Endothelial cell of umbilical vein (primary cell): ENCODE results near the gene IGFBP2. TPM values are rescaled to one million over a fixed set of nuclear protein-coding genes. Genes with fewer than 3 reads are reported as not detected.
A peak's percentile ranks its signal among the peaks of the same experiment; 100 is the strongest.

Experiments used
- BruUV-seq: library from RNA; stranded (reverse); fragments of 400-500 nt; replicated peaks from 2 replicates; lab custom pipeline; 2021; lab: Mats Ljungman, UMichigan
- CTCF ChIA-PET: fragments of 300-600, 350-600 bp; sonication (Branson Sonifier 250); formaldehyde crosslinking; loops from one replicate; lab custom pipeline; 2021; ENCODE audit warnings: antibody characterized with exemption, inconsistent platforms; lab: Charles Lee
- POLR2A ChIA-PET: fragments of 300-600, 350-600 bp; sonication (Branson Sonifier 250); formaldehyde crosslinking; loops from one replicate; lab custom pipeline; 2021; ENCODE audit warnings: antibody characterized with exemption, inconsistent platforms; lab: Charles Lee
- DNase-seq: peaks from one replicate; pipeline ENCODE4 v3.0.0-alpha.2; 2011; ENCODE audit warnings: low read depth, low spot score
- FAIRE-seq: peaks from 2 replicates; lab custom pipeline; 2011; peaks lifted over from hg19 to GRCh38; lab: Jason Lieb, UNC
- H2AFZ ChIP-seq: 2 replicates; pipeline ENCODE4 v1.6.0; 2012; ENCODE audit warnings: low read depth, low read length, control low read depth, inconsistent platforms
- H3K27ac ChIP-seq: 2 replicates; pipeline ENCODE4 v1.5.1; 2011; ENCODE audit warnings: low read depth, mild to moderate bottlenecking, control low read depth, low read length, moderate library complexity; ENCODE audit not compliant: insufficient read depth
- H3K27me3 ChIP-seq, 2 experiments: 2 replicates each; pipeline versions ENCODE4 v1.6.0 to v1.6.1; 2011; ENCODE audit warnings: low read length in 2 of 2, mixed read lengths in 1 of 2; ENCODE audit not compliant: control insufficient read depth in 2 of 2, insufficient read depth in 2 of 2
- H3K36me3 ChIP-seq, 2 experiments: 2 replicates in 1 of 2; 3 replicates in 1 of 2; pipeline ENCODE4 v1.5.1; 2011; ENCODE audit warnings: low read length in 2 of 2, mild to moderate bottlenecking in 1 of 2, moderate library complexity in 1 of 2; ENCODE audit not compliant: control insufficient read depth in 2 of 2, insufficient read depth in 2 of 2; ENCODE audit errors: extremely low read depth in 1 of 2
- H3K4me1 ChIP-seq: 3 replicates; pipeline ENCODE4 v1.5.1; 2011; ENCODE audit warnings: mild to moderate bottlenecking, low read length; ENCODE audit not compliant: control insufficient read depth, insufficient read depth; ENCODE audit errors: extremely low read depth
- H3K4me2 ChIP-seq: 2 replicates; pipeline ENCODE4 v1.6.1; 2011; ENCODE audit warnings: low read length, control low read depth, mixed read lengths; ENCODE audit not compliant: insufficient read depth
- H3K4me3 ChIP-seq, 3 experiments: fragments of 200-600 bp in 1 of 3; sonication (generic), shearing (Covaris generic) in 1 of 3; replicated peaks in 1 of 3; 2 replicates each; pipeline ENCODE4 v1.5.1; 2011 to 2016; ENCODE audit warnings: control low read depth in 3 of 3, low read length in 3 of 3, mild to moderate bottlenecking in 2 of 3, inconsistent platforms in 1 of 3, low read depth in 1 of 3, moderate library complexity in 1 of 3; ENCODE audit not compliant: insufficient read depth in 1 of 3
- H3K79me2 ChIP-seq: 2 replicates; pipeline ENCODE4 v1.6.0; 2012; ENCODE audit warnings: low read length, inconsistent platforms; ENCODE audit not compliant: control insufficient read depth, insufficient read depth
- H3K9ac ChIP-seq: replicated peaks from 2 replicates; pipeline ENCODE3; 2011; ENCODE audit warnings: low read length, control low read depth; ENCODE audit not compliant: insufficient read depth; ENCODE audit errors: extremely low read depth
- H3K9me1 ChIP-seq: replicated peaks from 3 replicates; pipeline ENCODE4 v1.6.0; 2011; ENCODE audit warnings: mild to moderate bottlenecking, low read length; ENCODE audit not compliant: control insufficient read depth, insufficient read depth; ENCODE audit errors: extremely low read depth
- H3K9me3 ChIP-seq: replicated peaks from 2 replicates; pipeline ENCODE4 v1.5.1; 2012; ENCODE audit warnings: low read length, inconsistent platforms; ENCODE audit not compliant: control insufficient read depth, insufficient read depth
- H4K20me1 ChIP-seq: replicated peaks from 2 replicates; pipeline ENCODE3; 2011; ENCODE audit warnings: mild to moderate bottlenecking, low read length; ENCODE audit not compliant: control insufficient read depth, insufficient read depth; ENCODE audit errors: extremely low read depth
- CTCF ChIP-seq, 2 donors: IDR thresholded peaks; 1 replicate in 1 of 2; 2 replicates in 1 of 2; pipeline ENCODE4 v1.5.1; 2011; ENCODE audit warnings: low read length in 2 of 2, mild to moderate bottlenecking in 2 of 2, moderate library complexity in 2 of 2, control low read depth in 1 of 2, inconsistent platforms in 1 of 2, low read depth in 1 of 2; ENCODE audit not compliant: insufficient read depth in 1 of 2; ENCODE audit errors: extremely low read depth in 1 of 2
- FOS ChIP-seq: IDR thresholded peaks from 2 replicates; pipeline ENCODE4 v1.6.1; 2011; ENCODE audit warnings: mild to moderate bottlenecking, low read length, moderate library complexity, borderline replicate concordance; ENCODE audit not compliant: insufficient read depth
- GATA2 ChIP-seq: IDR thresholded peaks from 2 replicates; pipeline ENCODE4 v1.7.0; 2011; ENCODE audit warnings: low read depth, mild to moderate bottlenecking, moderate library complexity, mixed read lengths, low read length; ENCODE audit not compliant: insufficient read length, insufficient read depth
- JUN ChIP-seq: IDR thresholded peaks from 2 replicates; pipeline ENCODE4 v1.6.1; 2011; ENCODE audit warnings: borderline replicate concordance, low read depth; ENCODE audit not compliant: insufficient read length, insufficient read depth
- MAX ChIP-seq: IDR thresholded peaks from 2 replicates; pipeline ENCODE4 v1.6.1; 2011; ENCODE audit not compliant: insufficient read depth, insufficient read length
- MYC ChIP-seq: IDR thresholded peaks from one replicate; pipeline ENCODE4 v1.6.1; 2011; ENCODE audit warnings: mild to moderate bottlenecking, low read depth, low read length
- POLR2AphosphoS5 ChIP-seq: IDR thresholded peaks from 2 replicates; pipeline ENCODE4 v1.6.1; 2012; ENCODE audit warnings: low read depth, mild to moderate bottlenecking, control low read depth, low read length, moderate library complexity; ENCODE audit not compliant: insufficient read depth
- dilution Hi-C: fragments of 300-500 bp; cut with MboI; formaldehyde crosslinking; loops from one replicate; pipeline ENCODE4 v1.15.0; 2019; ENCODE audit warnings: low sequenced_read_pairs; ENCODE audit not compliant: extremely low pct_ligation_motif_present
- intact Hi-C: fragments of 100-400 bp; cut with micrococcal nuclease; formaldehyde crosslinking; loops from one replicate; pipeline ENCODE4 v1.10.0; 2022
- polyA plus RNA-seq, 4 experiments: library from polyadenylated mRNA; depleted of rRNA in 3 of 4; stranded (reverse) in 3 of 4; unstranded in 1 of 4; fragments of >200 nt; gene quantifications; 2 replicates each; pipeline versions ENCODE4 v1.2.1 to v1.2.3, GENCODE V29; 2011 to 2012; ENCODE audit warnings: missing spikeins in 1 of 4
- total RNA-seq: library from RNA; stranded (reverse); gene quantifications from 2 replicates; pipeline ENCODE4 v1.2.3, GENCODE V29; 2021

IGFBP2 gene
- total and polyA plus RNA-seq, 2 donors (not counting 3 experiments of a cell fraction or from before 2014, with no cell fraction given) = 212 to 261 TPM

- CTCF ChIA-PET = interaction anchor here (1.0 to 12.6 kb wide), 6 partner anchors 20 to 337 kb away, joined by 3 to 583 read pairs (median 8); no protein-coding TSS in a partner anchor
- dilution Hi-C loops = no loop called here
- Histone ChIP-seq H3K4me2 (no peak overlapping the region), H3K9me1 (no peaks in the 10 kb centered on the region), H3K79me2 (no peaks in the 10 kb centered on the region), H2AFZ (no peak overlapping the region), H3K27me3 (no peaks in the 10 kb centered on the region), H3K4me3 (no peak overlapping the region), H3K36me3 (peaks cover 0 to 2% of the 10 kb centered on the region in 2 experiments), H3K4me1 (peaks cover 8% of the 10 kb centered on the region), H3K9ac (no peak overlapping the region), H3K9me3 (no peaks in the 10 kb centered on the region), H4K20me1 (no peaks in the 10 kb centered on the region), H3K27ac (no peak overlapping the region)
- BruUV-seq = no TSS peak
- no peak for FAIRE-seq
- intact Hi-C loops = loop anchor here (5.0 kb wide), 3 partner anchors 67 to 442 kb away; no protein-coding TSS in a partner anchor
- DNase-seq = peak; percentile 43
- peak in 1 of 2 donors; percentile 41 for TF ChIP-seq CTCF (IDR thresholded peaks at IDR 0.05; ENCODE audit: extremely low read depth in 1 of 2, insufficient read depth in 1 of 2, low read depth in 1 of 2, low read length in 2 of 2)
- TF ChIP-seq MYC = no peak
- no peak for TF ChIP-seq POLR2AphosphoS5
- peak; percentile 49 for TF ChIP-seq FOS
- peak; percentile 67 for TF ChIP-seq GATA2
- TF ChIP-seq JUN = no peak
- no peak for TF ChIP-seq MAX
- POLR2A ChIA-PET = no interaction called here
Observed at GRCh38 chr2:216664593-216665034, 31.4 kb downstream of the IGFBP2 start.
